Omental fat pad (tissue), 4 donors: Measurements from ENCODE around the gene LTBP2. TPM values are rescaled to one million over a fixed set of nuclear protein-coding genes. Genes with fewer than 3 reads are reported as not detected.
A peak's percentile ranks its signal among the peaks of the same experiment; 100 is the strongest.

Experiments used
- ATAC-seq: fragments of 150-250 bp; one replicate; pipeline ENCODE4 v1.9.1; 2016; ENCODE audit warnings: mild to moderate bottlenecking, moderate library complexity; ENCODE audit not compliant: low FRiP score
- DNase-seq: peaks from one replicate; pipeline ENCODE4 v3.0.0-alpha.2; 2019; ENCODE audit warnings: low spot score
- total RNA-seq, 4 donors: library from RNA; depleted of rRNA; stranded (reverse); fragments of >200 nt; gene quantifications; one replicate each; pipeline ENCODE4 v1.1.0, GENCODE V29; 2016
- TF ChIP-seq, protein P1 (sequence below), 3 donors: fragments of 450-650 bp; IDR thresholded peaks; one replicate each; pipeline ENCODE4 v1.5.1; 2016 to 2017; ENCODE audit warnings: antibody characterized with exemption in 3 of 3, mild to moderate bottlenecking in 3 of 3, moderate library complexity in 2 of 3

LTBP2 gene
- total RNA-seq, 4 donors from 2014 or later = 31.6 to 104 (median 72.3) TPM

DNA sequence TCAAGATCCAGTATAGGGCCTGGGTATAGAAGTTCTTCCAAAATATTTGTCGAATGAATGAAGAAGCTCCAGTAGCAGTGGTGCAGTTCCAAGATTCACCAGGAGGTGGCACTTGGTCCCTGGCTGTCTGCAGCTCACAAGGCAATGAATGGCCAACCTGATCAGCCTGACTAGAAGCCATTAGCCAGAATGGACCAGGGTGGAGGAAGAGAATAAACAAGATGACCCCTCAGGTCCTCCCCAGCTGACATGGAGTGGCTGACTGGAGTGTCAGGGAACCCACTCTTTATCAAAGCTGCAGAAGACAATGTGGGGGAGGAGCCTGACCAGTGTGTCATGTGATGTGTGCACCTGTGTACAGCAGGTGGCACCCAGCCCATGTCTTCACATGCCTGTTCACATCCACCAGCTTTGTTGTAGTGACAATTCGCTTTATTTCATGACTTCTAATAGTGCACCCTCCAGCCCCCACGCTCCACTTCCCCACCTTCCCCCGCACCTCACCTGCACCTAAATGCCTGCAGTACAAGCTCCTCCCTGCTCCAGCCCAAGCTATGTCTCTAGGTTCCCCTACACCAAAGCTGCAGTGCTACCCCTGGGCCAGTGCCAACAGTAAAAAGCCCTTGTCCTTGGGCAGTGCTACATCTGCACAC, 3.0 kb downstream of the LTBP2 start:
- ATAC-seq (peak; percentile 47), DNase-seq (peak; percentile 99)
- TF ChIP-seq, protein P1, sequence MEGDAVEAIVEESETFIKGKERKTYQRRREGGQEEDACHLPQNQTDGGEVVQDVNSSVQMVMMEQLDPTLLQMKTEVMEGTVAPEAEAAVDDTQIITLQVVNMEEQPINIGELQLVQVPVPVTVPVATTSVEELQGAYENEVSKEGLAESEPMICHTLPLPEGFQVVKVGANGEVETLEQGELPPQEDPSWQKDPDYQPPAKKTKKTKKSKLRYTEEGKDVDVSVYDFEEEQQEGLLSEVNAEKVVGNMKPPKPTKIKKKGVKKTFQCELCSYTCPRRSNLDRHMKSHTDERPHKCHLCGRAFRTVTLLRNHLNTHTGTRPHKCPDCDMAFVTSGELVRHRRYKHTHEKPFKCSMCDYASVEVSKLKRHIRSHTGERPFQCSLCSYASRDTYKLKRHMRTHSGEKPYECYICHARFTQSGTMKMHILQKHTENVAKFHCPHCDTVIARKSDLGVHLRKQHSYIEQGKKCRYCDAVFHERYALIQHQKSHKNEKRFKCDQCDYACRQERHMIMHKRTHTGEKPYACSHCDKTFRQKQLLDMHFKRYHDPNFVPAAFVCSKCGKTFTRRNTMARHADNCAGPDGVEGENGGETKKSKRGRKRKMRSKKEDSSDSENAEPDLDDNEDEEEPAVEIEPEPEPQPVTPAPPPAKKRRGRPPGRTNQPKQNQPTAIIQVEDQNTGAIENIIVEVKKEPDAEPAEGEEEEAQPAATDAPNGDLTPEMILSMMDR (IDR thresholded peaks at IDR 0.05) = peak in 2 of 3 donors; percentile 86

DNA sequence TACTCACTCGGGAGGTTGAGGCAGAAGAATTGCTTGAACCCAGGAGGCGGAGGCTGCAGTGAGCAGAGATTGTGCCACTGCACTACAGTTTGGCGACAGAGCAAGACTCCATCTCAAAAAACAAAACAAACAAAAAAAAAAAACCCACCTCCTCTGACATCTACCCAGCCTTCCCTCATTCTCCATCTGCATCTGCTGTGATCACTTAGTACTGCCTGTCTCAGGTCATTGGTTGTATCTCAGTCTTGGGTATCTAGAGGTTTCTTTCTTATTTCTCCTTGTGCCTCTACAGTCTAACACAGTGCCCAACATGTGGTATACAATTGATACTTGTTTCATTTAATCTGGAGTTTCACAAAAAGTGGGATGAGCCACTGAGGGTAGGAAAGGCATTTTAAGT, 5.3 kb downstream of the LTBP2 start:
- TF ChIP-seq, protein P1 (IDR thresholded peaks at IDR 0.05) = no peak
- no peak for DNase-seq
- no peak for ATAC-seq

DNA sequence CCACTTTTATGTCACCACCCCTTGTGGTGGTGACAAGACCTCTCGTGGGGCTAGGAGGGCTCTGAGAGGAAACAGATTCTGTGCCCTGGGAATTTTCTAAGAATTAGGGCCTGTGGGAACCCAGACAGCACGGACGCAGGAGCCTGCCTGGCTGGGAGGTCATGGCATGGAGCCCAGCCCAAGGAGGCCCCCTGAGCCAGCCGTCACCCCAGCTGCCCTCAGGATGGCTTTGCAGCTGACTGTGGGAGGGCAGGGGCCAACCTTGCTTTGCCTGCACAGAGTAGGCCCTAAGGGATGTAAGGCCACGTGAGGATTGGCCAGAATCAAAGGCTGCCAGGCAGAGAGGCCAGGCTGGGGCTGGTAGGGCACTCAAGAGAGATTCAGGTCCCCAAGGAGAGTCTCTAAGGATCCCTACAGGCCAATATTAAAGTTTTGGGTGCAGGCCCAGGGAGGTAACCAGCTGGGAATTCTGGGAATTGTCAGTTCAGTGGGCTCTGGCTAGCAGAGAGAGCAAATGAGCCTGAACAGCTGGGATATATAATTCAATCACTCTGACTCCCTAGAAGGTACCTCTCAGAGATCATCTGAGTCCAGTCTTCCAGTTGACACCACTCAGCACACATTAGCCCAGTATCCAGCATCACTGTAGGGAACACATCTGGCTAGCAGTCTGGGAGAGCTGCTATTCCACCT, 6.4 kb downstream of the LTBP2 start:
- no peak for DNase-seq
- TF ChIP-seq, protein P1 (IDR thresholded peaks at IDR 0.05) = no peak
- ATAC-seq = no peak

DNA sequence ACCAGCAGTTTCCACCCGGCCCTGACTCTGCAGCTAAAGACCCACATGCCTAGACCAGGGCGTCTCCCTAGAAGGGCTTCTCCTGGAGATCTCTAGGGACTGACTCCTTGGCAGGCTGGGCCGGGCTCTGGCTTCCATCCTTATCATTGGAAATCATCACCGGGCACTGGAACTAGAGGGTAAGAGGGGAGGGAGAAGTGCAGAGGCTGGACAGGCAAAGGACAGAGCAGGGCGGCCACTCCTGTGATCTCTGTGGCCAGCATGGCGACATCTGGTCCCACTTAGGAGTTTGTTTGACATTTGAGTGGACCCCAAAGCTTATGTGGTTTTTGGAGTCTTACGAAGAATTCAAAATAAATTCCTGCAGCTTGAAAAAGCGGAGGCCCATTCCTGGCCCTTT, 7.1 kb downstream of the LTBP2 start:
- TF ChIP-seq, protein P1 (IDR thresholded peaks at IDR 0.05) = no peak
- ATAC-seq (no peak), DNase-seq (no peak)

- DNase-seq (no peak), ATAC-seq (no peak)
- TF ChIP-seq, protein P1 (IDR thresholded peaks at IDR 0.05) = no peak
Observed at GRCh38 chr14:74604157-74604556, 7.9 kb downstream of the LTBP2 start.

- DNase-seq (no peak), ATAC-seq (no peak)
Observed at GRCh38 chr14:74601982-74602381, 10.1 kb downstream of the LTBP2 start.

More at GRCh38 chr14:74601982-74602381, 10.1 kb downstream of the LTBP2 start:
- TF ChIP-seq, protein P1 (IDR thresholded peaks at IDR 0.05) = no peak
